Measurements from ENCODE around the gene CAMK1D.
"Not testable (repeated sequence)": the region's sequence is repeated elsewhere in the genome, so short reads cannot be mapped to it uniquely, and the experiment has no call there.

Gene CAMK1D

DNA sequence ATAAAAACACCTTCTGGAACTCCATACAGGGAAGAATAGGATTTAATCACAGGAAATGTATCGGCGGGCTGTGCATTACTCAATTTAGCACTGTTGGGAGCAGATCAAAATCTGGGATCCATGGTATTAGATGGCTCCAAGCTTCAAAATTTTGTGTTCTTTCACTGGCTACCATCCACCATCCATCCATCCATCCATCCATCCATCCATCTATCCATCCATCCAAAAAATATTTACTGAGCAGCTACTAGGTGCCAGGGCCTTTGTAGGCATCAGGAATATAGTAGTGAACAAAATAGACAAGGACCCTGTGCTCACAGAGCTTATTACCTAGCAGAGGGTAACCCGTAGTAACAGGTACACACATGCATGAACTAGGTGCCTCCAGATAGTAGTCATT is 372.0 kb downstream of the CAMK1D start:
- no peak for TF ChIP-seq EZH2 (IDR thresholded peaks at IDR 0.05; ENCODE audit: borderline replicate concordance, low read length)
- TF ChIP-seq, protein P1, sequence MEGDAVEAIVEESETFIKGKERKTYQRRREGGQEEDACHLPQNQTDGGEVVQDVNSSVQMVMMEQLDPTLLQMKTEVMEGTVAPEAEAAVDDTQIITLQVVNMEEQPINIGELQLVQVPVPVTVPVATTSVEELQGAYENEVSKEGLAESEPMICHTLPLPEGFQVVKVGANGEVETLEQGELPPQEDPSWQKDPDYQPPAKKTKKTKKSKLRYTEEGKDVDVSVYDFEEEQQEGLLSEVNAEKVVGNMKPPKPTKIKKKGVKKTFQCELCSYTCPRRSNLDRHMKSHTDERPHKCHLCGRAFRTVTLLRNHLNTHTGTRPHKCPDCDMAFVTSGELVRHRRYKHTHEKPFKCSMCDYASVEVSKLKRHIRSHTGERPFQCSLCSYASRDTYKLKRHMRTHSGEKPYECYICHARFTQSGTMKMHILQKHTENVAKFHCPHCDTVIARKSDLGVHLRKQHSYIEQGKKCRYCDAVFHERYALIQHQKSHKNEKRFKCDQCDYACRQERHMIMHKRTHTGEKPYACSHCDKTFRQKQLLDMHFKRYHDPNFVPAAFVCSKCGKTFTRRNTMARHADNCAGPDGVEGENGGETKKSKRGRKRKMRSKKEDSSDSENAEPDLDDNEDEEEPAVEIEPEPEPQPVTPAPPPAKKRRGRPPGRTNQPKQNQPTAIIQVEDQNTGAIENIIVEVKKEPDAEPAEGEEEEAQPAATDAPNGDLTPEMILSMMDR (IDR thresholded peaks at IDR 0.05; ENCODE audit: low read length): no peak
- Histone ChIP-seq H3K9me3 (ENCODE audit: low read length) (no peaks in the 10 kb centered on the region), H3K4me1 (ENCODE audit: insufficient read depth, low read length, severe bottlenecking) (no peaks in the 10 kb centered on the region), H3F3A (ENCODE audit: insufficient read depth, low read length) (no peaks in the 10 kb centered on the region), H3K4me2 (ENCODE audit: low read length) (no peak overlapping the region), H3K4me3 (ENCODE audit: low read depth, low read length, poor library complexity, severe bottlenecking) (no peak overlapping the region), H3K79me2 (ENCODE audit: insufficient read depth, low read length) (no peaks in the 10 kb centered on the region), H2AFZ (ENCODE audit: low read length) (no peak overlapping the region), H3K27me3 (ENCODE audit: insufficient read depth, low read length) (no peaks in the 10 kb centered on the region), H3K9ac (ENCODE audit: low read length) (no peak overlapping the region), H3K9me2 (ENCODE audit: low read depth, low read length) (no peaks in the 10 kb centered on the region), H4K20me1 (ENCODE audit: insufficient read depth, low read length) (no peaks in the 10 kb centered on the region), H3K36me3 (ENCODE audit: insufficient read depth, low read length) (no peaks in the 10 kb centered on the region), H3K27ac (ENCODE audit: low read depth, low read length, poor library complexity, severe bottlenecking) (no peak overlapping the region)

DNA sequence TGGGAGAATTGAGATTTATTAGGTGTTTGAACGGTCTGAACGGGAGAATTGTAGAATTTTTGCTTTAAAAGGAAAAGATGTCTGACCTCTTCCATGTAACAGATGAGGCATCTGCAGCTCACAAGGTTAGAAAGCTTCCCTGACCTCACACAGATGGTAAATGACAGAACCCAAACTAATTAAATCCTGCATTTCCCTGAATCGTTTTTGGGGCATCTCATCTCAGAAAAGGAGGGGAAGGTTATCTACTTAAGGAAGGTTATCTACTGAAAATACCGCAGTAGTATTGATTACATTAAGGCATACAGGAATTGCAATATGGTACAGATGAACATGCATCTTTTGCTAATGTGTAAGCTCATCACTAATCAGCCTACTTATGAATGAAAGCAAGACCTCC is 373.9 kb downstream of the CAMK1D start:
- Histone ChIP-seq H3K9ac (ENCODE audit: low read length) (no peak overlapping the region), H3F3A (ENCODE audit: insufficient read depth, low read length) (no peaks in the 10 kb centered on the region), H3K9me2 (ENCODE audit: low read depth, low read length) (no peaks in the 10 kb centered on the region), H3K4me2 (ENCODE audit: low read length) (no peak overlapping the region), H3K27me3 (ENCODE audit: insufficient read depth, low read length) (no peaks in the 10 kb centered on the region), H3K4me1 (ENCODE audit: insufficient read depth, low read length, severe bottlenecking) (no peaks in the 10 kb centered on the region), H3K9me3 (ENCODE audit: low read length) (no peaks in the 10 kb centered on the region), H3K36me3 (ENCODE audit: insufficient read depth, low read length) (no peaks in the 10 kb centered on the region), H3K27ac (ENCODE audit: low read depth, low read length, poor library complexity, severe bottlenecking) (no peak overlapping the region), H3K4me3 (ENCODE audit: low read depth, low read length, poor library complexity, severe bottlenecking) (no peak overlapping the region), H2AFZ (ENCODE audit: low read length) (no peak overlapping the region), H4K20me1 (ENCODE audit: insufficient read depth, low read length) (no peaks in the 10 kb centered on the region), H3K79me2 (ENCODE audit: insufficient read depth, low read length) (no peaks in the 10 kb centered on the region)
- TF ChIP-seq EZH2 (IDR thresholded peaks at IDR 0.05; ENCODE audit: borderline replicate concordance, low read length): no peak
- TF ChIP-seq, protein P1 (IDR thresholded peaks at IDR 0.05; ENCODE audit: low read length): no peak

DNA sequence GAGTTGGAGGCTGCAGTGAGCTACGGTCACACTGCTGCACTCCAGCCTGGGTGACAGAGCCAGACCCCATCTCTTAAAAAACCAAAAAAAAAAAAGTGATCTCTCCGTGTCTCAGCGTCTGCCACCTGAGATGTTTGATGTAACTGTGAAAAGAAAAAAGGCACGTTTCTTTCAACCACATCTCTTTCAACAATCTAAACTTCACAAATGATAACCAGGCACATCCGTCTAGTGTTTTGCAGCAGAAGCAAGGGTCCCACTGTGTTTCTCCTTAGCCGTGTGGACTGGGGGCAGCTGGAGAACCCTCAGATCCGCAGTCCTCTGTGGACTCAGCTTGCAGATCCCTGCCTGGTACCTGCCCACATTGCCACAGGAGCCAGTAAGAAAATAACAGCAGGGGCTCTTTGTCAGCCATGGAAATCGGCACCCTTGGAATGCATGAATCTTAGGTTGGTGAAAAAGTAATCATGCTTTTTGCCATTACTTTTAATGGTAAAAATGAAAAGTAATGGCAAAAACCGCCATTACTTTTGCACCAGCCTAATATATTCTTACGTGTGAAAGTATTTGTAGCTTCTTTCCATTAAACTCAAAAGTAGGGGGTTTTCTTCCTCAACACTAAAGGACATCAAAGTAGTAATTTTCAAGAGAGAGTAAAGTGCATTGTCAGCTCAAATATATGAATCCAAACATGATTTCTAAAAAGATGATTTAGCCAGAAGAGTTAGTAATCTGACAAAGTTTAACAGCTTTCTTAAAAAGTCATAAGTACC is 375.6 kb downstream of the CAMK1D start:
- H3K4me3 ChIP-seq (ENCODE audit: low read depth, low read length, poor library complexity, severe bottlenecking): no peak overlapping the region
- no peak overlapping the region for H2AFZ ChIP-seq (ENCODE audit: low read length)
- H3K9me3 ChIP-seq (ENCODE audit: low read length): no peaks in the 10 kb centered on the region
- H3K9me2 ChIP-seq (ENCODE audit: low read depth, low read length): no peaks in the 10 kb centered on the region
- H3F3A ChIP-seq (ENCODE audit: insufficient read depth, low read length): no peaks in the 10 kb centered on the region
- TF ChIP-seq, protein P1 (IDR thresholded peaks at IDR 0.05; ENCODE audit: low read length): no peak
- TF ChIP-seq EZH2 (IDR thresholded peaks at IDR 0.05; ENCODE audit: borderline replicate concordance, low read length): no peak
- no peaks in the 10 kb centered on the region for H3K27me3 ChIP-seq (ENCODE audit: insufficient read depth, low read length)
- no peak overlapping the region for H3K9ac ChIP-seq (ENCODE audit: low read length)
- no peaks in the 10 kb centered on the region for H3K36me3 ChIP-seq (ENCODE audit: insufficient read depth, low read length)
- H3K27ac ChIP-seq (ENCODE audit: low read depth, low read length, poor library complexity, severe bottlenecking): no peak overlapping the region
- no peaks in the 10 kb centered on the region for H3K79me2 ChIP-seq (ENCODE audit: insufficient read depth, low read length)
- no peak overlapping the region for H3K4me2 ChIP-seq (ENCODE audit: low read length)
- H3K4me1 ChIP-seq (ENCODE audit: insufficient read depth, low read length, severe bottlenecking): no peaks in the 10 kb centered on the region
- no peaks in the 10 kb centered on the region for H4K20me1 ChIP-seq (ENCODE audit: insufficient read depth, low read length)

DNA sequence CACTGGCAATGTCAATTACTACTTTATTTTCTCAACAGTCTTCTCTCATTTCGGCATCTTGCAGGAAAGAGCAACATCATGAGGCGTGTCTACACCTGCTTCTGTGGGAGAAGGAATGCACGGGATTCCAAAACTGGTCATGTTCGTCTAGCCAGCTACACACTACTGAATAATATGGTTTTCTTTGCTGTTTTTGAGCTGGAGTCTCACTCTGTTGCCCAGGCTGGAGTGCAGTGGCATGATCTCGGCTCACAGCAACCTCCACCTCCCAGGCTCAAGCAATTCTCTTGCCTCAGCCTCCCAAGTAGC is 376.2 kb downstream of the CAMK1D start:
- not testable (repeated sequence) for H3K27ac ChIP-seq (ENCODE audit: low read depth, low read length, poor library complexity, severe bottlenecking); H3K36me3 ChIP-seq (ENCODE audit: insufficient read depth, low read length); H3K4me3 ChIP-seq (ENCODE audit: low read depth, low read length, poor library complexity, severe bottlenecking); H3K9me2 ChIP-seq (ENCODE audit: low read depth, low read length); H3F3A ChIP-seq (ENCODE audit: insufficient read depth, low read length); H3K27me3 ChIP-seq (ENCODE audit: insufficient read depth, low read length); H3K9me3 ChIP-seq (ENCODE audit: low read length); H3K4me1 ChIP-seq (ENCODE audit: insufficient read depth, low read length, severe bottlenecking); H3K79me2 ChIP-seq (ENCODE audit: insufficient read depth, low read length); H2AFZ ChIP-seq (ENCODE audit: low read length); H3K9ac ChIP-seq (ENCODE audit: low read length); H4K20me1 ChIP-seq (ENCODE audit: insufficient read depth, low read length); H3K4me2 ChIP-seq (ENCODE audit: low read length)
